ENCODE data around the gene ACP7. TPM values are rescaled to one million over a fixed set of nuclear protein-coding genes. Genes with fewer than 3 reads are reported as not detected.

ACP7 gene
- total and polyA plus RNA-seq, 2 experiments from 2014 or later = 0.27 to 0.45 TPM

- TF ChIP-seq ZNF462 (CRISPR knock-in tag; IDR thresholded peaks at IDR 0.05) = no peak
- no peak for TF ChIP-seq NANOG (IDR thresholded peaks at IDR 0.05; ENCODE audit: borderline replicate concordance)
Observed at GRCh38 chr19:39148939-39149529, 64.9 kb downstream of the ACP7 start (continued).

- Mint-ChIP-seq H3K27me3 (ENCODE audit: insufficient read depth, low read depth, poor library complexity) (peaks cover 6% of the 10 kb centered on the region), H3K9me3 (peaks cover 6% of the 10 kb centered on the region; the same call in 2 of the 3 replicates), H3K4me1 (peaks cover 45% of the 10 kb centered on the region), H3K4me3 (no peak overlapping the region), H3K27ac (no peak overlapping the region; the same call in 1 of the 2 replicates), H3K36me3 (ENCODE audit: low read depth) (peaks cover 10% of the 10 kb centered on the region)
- peaks cover 13% of the 10 kb centered on the region for H4K20me1 ChIP-seq (replicated peaks; ENCODE audit: insufficient read depth)
- no peak overlapping the region for H2AFZ ChIP-seq
- peaks cover 31% of the 10 kb centered on the region for H3K4me1 ChIP-seq (ENCODE audit: insufficient read depth)
- peaks cover 58% of the 10 kb centered on the region for H3K79me2 ChIP-seq (replicated peaks; ENCODE audit: insufficient read depth)
- no peak for ATAC-seq
- H3K27me3 ChIP-seq (ENCODE audit: insufficient read depth) = no peaks in the 10 kb centered on the region
- peaks cover 11% of the 10 kb centered on the region; the same call in 1 of the 2 replicates for H3F3A ChIP-seq (replicated peaks; ENCODE audit: low read depth)
- no peak for DNase-seq (ENCODE audit: low spot score)
- no peak for TF ChIP-seq EZH2 (IDR thresholded peaks at IDR 0.05; ENCODE audit: low read depth, unreplicated experiment)
- TF ChIP-seq NANOG (IDR thresholded peaks at IDR 0.05; ENCODE audit: borderline replicate concordance) = no peak
- H3K9me2 ChIP-seq (ENCODE audit: insufficient read depth) = no peaks in the 10 kb centered on the region
- no peak overlapping the region for H3K4me2 ChIP-seq
- H3K36me3 ChIP-seq (ENCODE audit: insufficient read depth) = no peaks in the 10 kb centered on the region
- H3K27ac ChIP-seq (ENCODE audit: low read depth) = no peak overlapping the region
- no peak overlapping the region for H3K4me3 ChIP-seq
Observed at GRCh38 chr19:39150235-39150634, 66.1 kb downstream of the ACP7 start.
